Central memory CD4-positive, alpha-beta T cell (primary cell): ENCODE data around the gene UMOD.

ENCODE experiments used
- DNase-seq: peaks from one replicate; pipeline ENCODE4 v3.0.0; 2022

The UMOD gene

DNA sequence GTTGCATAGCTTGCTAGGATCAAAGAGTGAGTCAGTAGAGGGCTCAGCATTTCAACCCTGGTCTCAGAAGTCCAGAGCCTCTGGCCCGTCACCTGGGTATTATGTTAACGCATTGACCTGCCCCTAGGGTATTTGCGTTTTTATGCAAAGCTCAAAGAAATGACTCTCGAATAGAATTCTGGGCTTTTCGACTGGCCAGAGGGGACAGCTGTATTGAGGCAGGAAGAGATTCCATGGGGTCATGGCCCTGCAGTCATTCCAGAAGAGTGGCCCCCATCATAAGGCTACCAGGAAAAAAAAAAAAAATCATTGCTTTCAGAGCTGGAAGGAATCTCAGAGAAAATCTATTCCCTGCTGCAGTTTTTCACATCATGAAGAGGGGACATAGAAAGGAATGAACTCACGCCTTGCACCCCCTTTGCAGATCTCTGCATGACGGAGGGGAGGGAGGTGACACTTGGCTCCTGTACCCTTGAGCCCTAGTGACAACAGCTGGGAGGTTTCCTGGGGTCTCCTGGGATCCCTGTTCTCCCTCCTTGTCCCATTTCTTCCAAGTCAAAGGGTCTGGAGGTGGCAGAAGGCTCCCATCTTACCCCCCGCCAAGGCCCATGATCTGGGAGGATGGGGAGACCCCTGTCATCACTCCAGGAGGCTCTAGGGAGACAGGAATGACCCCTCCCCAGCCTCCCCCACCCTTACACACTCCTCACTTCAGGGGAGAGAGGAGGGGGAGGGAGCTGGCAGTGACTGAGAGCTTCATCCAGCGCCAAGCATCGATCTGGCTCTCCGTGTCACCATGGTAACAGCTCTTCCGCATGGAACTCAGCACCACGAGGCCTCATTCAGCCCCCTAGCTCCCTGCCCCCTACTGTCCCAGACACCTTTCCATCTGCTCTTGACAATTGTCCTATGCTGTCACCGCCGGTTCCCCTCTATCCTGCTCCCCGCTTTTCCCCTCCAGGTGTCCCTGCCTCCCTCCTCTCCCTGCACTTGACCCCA, 61.0 kb downstream of the UMOD start:
- DNase-seq = no peak

DNA sequence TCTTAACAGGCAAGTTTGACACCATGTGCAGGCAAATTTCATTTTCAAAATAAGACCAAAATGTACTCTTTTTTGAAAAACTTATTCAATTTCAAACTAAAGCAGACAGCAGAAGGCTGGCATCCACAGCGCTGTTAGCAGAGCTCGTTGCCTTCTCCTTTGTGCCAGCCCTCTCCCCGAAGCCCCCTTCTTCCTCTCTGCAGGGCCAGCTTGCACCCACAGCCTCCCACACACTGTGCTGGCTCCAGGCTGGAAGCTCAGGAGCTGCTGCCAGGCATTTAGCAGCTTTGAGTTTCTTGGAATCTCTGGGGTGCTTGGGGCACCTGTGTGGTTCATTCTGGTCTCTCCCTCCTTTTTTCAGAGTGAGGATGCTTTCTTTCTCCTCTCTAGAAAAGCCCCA, 62.9 kb downstream of the UMOD start:
- DNase-seq = no peak

DNA sequence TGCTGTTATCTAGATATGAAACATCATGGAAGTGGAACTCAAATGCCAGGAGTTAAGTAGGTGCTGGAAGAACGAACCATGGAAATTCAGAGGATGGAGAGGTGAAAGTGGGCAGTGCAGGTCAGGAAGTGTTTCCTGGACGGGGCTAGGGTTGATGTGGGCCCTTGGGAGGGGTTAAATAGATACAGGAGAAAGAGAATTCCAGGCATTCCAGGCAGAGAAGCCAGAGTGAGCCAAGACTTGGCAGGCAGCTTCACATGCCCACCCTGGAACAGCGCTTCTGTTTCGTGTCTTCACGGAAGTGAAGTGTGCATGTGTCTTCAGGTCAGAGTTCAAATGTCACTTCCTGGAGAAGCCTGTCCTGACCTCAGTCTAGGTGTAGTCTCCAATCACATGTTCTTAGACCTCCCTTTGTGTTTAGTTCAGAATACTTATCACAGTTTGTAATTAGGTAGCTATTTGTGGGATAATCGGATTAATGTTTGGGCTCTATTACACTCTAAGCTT, 66.5 kb downstream of the UMOD start:
- no peak for DNase-seq
